Ishikawa (cell line): Measurements from ENCODE around the gene NEDD4L.

Source experiments
- CEBPB ChIP-seq: IDR thresholded peaks from 2 replicates; pipeline ENCODE4 v1.6.1; 2012
- CREB1 ChIP-seq: IDR thresholded peaks from 2 replicates; pipeline ENCODE4 v1.6.1; 2012; ENCODE audit warnings: low read depth
- EGR1 ChIP-seq: IDR thresholded peaks from 2 replicates; pipeline ENCODE4 v1.6.1; 2012
- EP300 ChIP-seq: IDR thresholded peaks from 2 replicates; pipeline ENCODE4 v1.6.1; 2012; ENCODE audit warnings: borderline replicate concordance
- FOXM1 ChIP-seq: IDR thresholded peaks from 2 replicates; pipeline ENCODE4 v1.6.1; 2012; ENCODE audit warnings: low read depth, borderline replicate concordance
- NFIC ChIP-seq: IDR thresholded peaks from 2 replicates; pipeline ENCODE4 v1.6.1; 2012
- RAD21 ChIP-seq: IDR thresholded peaks from 2 replicates; pipeline ENCODE4 v1.6.1; 2012; ENCODE audit warnings: low read depth
- TAF1 ChIP-seq: IDR thresholded peaks from 2 replicates; pipeline ENCODE4 v1.6.1; 2012; ENCODE audit warnings: low read depth, mild to moderate bottlenecking
- TCF12 ChIP-seq: IDR thresholded peaks from 2 replicates; pipeline ENCODE4 v1.6.1; 2012; ENCODE audit warnings: low read depth
- TEAD4 ChIP-seq: IDR thresholded peaks from 2 replicates; pipeline ENCODE4 v1.6.1; 2012
- YY1 ChIP-seq: IDR thresholded peaks from 2 replicates; pipeline ENCODE4 v1.6.1; 2012; ENCODE audit warnings: low read depth
- ZBTB7A ChIP-seq: IDR thresholded peaks from 2 replicates; pipeline ENCODE4 v1.6.1; 2012; ENCODE audit warnings: low read depth
- TF ChIP-seq, protein P1 (sequence below): IDR thresholded peaks from 2 replicates; pipeline ENCODE4 v1.6.1; 2012
- TF ChIP-seq, protein P2 (sequence below): IDR thresholded peaks from 2 replicates; pipeline ENCODE4 v1.6.1; 2012; ENCODE audit warnings: low read depth, mild to moderate bottlenecking
- TF ChIP-seq, protein P3 (sequence below): IDR thresholded peaks from 2 replicates; pipeline ENCODE4 v1.6.1; 2012

NEDD4L gene

DNA sequence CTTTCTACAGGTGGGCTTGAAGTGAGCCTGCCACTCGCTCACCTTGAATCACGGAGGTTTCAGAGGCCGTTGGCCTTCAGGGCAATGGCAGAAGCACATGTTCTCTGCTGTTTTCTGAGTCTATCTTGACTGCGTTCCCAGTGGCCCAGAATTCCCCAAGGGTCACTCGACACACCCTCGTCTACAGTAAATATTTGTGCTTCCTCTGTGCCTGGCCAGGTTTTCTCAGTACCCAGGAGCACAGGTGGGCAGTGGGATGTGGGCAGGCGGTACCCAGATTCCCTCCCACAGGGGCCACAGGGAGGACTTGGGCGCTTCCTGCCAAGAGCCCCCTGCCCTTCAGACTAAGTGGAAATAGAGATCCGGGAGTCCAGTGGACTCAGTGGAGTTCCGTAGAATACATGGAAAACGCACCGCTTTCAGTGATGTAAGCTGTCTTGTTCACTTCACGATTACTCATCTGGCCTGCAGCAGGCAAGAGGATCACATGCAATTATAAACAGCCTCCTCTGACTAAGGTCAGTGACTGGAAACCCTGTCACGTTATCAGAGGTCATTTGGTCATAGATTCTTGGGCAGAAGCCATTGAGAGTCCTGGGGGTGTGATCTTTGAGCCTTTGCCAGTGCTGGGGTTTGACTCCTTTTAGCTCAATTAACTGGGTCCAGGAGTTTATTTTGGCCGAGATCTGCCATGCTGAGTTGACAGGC lies 179.8 kb downstream of the NEDD4L start:
- TF ChIP-seq EP300 (0 out of 2 replicates have a peak, but pooled peaks have one; percentile 16), TAF1 (no peak)

DNA sequence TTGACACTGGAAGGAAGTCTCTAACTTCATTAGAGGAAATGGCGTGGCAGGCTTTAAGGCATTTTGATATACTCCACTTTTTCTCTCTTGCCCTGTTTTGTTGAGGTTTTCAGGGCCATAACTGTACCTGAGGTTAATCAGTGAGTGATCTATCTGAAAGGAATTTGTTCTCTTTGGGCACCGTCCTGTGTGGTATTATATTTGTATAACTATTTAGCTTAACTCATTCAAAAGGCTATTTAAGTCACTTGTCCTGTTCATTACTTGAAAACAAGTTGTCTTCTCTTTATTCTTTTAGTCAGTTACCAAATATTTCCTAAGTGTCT lies 180.4 kb downstream of the NEDD4L start:
- TF ChIP-seq TCF12, result no peak

DNA sequence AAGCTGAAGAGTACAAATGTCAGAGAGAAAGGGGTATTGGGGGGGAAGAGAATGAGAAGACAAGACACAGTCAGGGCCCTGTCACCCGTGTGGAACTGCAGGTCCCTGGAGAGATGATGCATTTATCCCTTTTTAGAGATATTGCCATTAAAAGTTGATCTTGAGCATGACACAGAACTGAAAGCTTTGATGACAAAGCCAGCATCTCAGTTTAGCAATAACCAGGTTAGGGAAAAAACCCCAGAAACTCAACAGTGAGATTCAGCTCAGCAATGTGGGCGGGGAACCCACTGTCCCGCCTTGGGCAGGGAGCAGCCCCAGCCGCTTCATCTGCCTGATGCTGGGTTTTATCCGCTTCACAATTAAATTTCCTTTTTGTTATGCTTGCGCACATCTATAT lies 181.1 kb downstream of the NEDD4L start:
- TF ChIP-seq FOXM1, result no peak
- TF ChIP-seq YY1, result no peak
- no peak for TF ChIP-seq EP300
- TF ChIP-seq, protein P1, sequence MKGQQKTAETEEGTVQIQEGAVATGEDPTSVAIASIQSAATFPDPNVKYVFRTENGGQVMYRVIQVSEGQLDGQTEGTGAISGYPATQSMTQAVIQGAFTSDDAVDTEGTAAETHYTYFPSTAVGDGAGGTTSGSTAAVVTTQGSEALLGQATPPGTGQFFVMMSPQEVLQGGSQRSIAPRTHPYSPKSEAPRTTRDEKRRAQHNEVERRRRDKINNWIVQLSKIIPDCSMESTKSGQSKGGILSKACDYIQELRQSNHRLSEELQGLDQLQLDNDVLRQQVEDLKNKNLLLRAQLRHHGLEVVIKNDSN, result no peak
- no peak for TF ChIP-seq CREB1
- no peak for TF ChIP-seq NFIC
- TF ChIP-seq EGR1, result no peak
- TF ChIP-seq TAF1, result no peak
- TF ChIP-seq RAD21, result no peak
- TF ChIP-seq, protein P2, sequence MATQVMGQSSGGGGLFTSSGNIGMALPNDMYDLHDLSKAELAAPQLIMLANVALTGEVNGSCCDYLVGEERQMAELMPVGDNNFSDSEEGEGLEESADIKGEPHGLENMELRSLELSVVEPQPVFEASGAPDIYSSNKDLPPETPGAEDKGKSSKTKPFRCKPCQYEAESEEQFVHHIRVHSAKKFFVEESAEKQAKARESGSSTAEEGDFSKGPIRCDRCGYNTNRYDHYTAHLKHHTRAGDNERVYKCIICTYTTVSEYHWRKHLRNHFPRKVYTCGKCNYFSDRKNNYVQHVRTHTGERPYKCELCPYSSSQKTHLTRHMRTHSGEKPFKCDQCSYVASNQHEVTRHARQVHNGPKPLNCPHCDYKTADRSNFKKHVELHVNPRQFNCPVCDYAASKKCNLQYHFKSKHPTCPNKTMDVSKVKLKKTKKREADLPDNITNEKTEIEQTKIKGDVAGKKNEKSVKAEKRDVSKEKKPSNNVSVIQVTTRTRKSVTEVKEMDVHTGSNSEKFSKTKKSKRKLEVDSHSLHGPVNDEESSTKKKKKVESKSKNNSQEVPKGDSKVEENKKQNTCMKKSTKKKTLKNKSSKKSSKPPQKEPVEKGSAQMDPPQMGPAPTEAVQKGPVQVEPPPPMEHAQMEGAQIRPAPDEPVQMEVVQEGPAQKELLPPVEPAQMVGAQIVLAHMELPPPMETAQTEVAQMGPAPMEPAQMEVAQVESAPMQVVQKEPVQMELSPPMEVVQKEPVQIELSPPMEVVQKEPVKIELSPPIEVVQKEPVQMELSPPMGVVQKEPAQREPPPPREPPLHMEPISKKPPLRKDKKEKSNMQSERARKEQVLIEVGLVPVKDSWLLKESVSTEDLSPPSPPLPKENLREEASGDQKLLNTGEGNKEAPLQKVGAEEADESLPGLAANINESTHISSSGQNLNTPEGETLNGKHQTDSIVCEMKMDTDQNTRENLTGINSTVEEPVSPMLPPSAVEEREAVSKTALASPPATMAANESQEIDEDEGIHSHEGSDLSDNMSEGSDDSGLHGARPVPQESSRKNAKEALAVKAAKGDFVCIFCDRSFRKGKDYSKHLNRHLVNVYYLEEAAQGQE, result no peak
- no peak for TF ChIP-seq TCF12
- TF ChIP-seq CEBPB, result no peak

DNA sequence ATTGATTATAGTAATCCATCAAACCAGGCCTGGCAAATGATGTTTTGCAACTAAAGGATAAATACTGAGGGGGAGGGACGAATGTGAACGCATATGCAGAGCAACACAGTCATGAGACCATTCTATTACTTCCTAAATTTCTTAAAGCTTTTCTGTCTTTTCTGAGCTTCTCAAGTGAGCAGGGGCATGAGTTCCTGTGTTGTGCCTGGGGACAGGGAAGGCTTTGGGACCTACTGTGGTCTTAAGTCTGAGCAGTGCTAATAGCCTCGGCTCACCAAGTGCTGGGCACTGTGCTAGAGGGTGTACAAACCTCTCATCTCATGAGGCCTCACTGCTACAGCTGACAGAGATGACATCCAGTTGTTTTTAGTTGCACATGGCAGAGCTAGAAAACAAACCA lies 182.4 kb downstream of the NEDD4L start:
- TF ChIP-seq, protein P1, result no peak
- TF ChIP-seq TEAD4, result no peak
- no peak for TF ChIP-seq ZBTB7A
- TF ChIP-seq YY1, result no peak
- no peak for TF ChIP-seq RAD21
- TF ChIP-seq TCF12, result no peak
- no peak for TF ChIP-seq FOXM1

DNA sequence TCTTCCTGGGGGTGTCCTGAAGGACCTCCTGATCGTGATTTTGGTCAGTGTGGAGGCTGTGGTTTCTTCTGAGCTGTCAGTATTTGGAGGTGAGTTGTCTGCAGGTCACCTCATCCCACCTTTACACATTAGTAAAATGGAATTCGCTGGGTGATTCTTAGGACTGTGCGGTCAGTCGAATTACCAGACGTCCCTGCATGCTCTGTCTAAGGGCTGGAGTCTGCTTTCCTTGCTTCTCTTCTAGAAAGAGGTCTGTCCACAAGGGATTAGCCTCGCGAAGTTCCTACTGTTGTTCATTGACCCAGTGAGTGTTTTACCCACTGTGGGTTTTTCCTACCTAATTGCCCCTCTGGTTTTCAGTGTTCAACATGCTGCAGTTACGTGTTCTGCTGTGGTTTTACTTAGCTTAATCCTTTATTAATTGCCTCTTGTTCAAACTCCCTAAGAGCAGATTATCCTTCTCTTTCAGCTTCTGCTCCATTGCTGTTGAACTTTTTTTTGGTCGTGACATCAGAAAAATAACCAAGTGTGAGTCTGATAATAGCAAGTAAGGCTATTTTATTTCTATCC lies 183.4 kb downstream of the NEDD4L start:
- TF ChIP-seq, protein P3, sequence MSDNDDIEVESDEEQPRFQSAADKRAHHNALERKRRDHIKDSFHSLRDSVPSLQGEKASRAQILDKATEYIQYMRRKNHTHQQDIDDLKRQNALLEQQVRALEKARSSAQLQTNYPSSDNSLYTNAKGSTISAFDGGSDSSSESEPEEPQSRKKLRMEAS, result no peak
- TF ChIP-seq TAF1 (no peak), FOXM1 (no peak), YY1 (no peak), EGR1 (no peak), NFIC (no peak), CREB1 (no peak), EP300 (no peak), CEBPB (no peak)
- TF ChIP-seq, protein P1, result no peak
- TF ChIP-seq, protein P2, result no peak

DNA sequence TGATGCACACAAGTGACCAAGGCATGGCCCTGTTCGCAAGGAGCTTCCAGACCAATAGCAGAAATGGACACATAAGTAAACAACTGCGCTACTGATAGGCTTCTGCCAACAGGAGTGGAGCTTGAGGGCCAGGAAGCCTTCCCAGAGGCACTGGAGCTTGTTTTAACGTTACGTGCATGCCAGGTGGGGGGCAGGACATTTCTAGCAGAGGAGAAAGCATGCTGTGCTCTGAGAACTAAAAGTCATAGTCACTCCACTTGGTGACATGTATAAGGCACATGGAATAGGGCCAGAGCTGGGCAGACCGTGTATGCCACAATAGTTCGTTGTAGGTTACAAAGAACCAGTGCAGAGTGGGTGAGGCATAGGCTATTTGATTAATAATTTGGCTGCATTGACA lies 184.2 kb downstream of the NEDD4L start:
- TF ChIP-seq TCF12 (no peak), NFIC (no peak), YY1 (no peak), RAD21 (no peak), TAF1 (no peak), CEBPB (no peak), FOXM1 (no peak), CREB1 (no peak)
- TF ChIP-seq, protein P2, result no peak
